ENCODE measurements around the gene DDRGK1.

DDRGK1 gene

GRCh38 chr20:3177746-3178485, 26.6 kb downstream of the DDRGK1 start:
- H3K27me3 Mint-ChIP-seq (ENCODE audit: low read depth, poor library complexity), result no peaks in the 10 kb centered on the region
- peaks cover 17% of the 10 kb centered on the region for H3K4me1 Mint-ChIP-seq

GRCh38 chr20:3175270-3175669, 29.2 kb downstream of the DDRGK1 start:
- peak overlapping the region; percentile 6 for H3K27ac Mint-ChIP-seq
- H3K36me3 Mint-ChIP-seq (ENCODE audit: low read depth), result peaks cover 4% of the 10 kb centered on the region
- H3K9me3 Mint-ChIP-seq, result no peaks in the 10 kb centered on the region
- no peak for TF ChIP-seq CTCF (IDR thresholded peaks at IDR 0.05)
- H3K4me3 Mint-ChIP-seq, result peak overlapping the region; percentile 91
- no peak for DNase-seq
- H3K27me3 Mint-ChIP-seq (ENCODE audit: low read depth, poor library complexity), result peaks cover 23% of the 10 kb centered on the region
- peaks cover 27% of the 10 kb centered on the region for H3K4me1 Mint-ChIP-seq

More at GRCh38 chr20:3177746-3178485, 26.6 kb downstream of the DDRGK1 start:
- no peak for DNase-seq
- no peak overlapping the region for H3K4me3 Mint-ChIP-seq
- peaks cover 11% of the 10 kb centered on the region for H3K36me3 Mint-ChIP-seq (ENCODE audit: low read depth)
- no peaks in the 10 kb centered on the region for H3K9me3 Mint-ChIP-seq
- H3K27ac Mint-ChIP-seq, result peak overlapping the region; percentile 80
- no peak for TF ChIP-seq CTCF (IDR thresholded peaks at IDR 0.05)

- Mint-ChIP-seq H3K9me3 (no peaks in the 10 kb centered on the region), H3K36me3 (ENCODE audit: low read depth) (no peaks in the 10 kb centered on the region), H3K4me1 (peaks cover 27% of the 10 kb centered on the region), H3K27ac (no peak overlapping the region), H3K4me3 (peak overlapping the region; percentile 91), H3K27me3 (ENCODE audit: low read depth, poor library complexity) (peaks cover 29% of the 10 kb centered on the region)
- DNase-seq, result no peak
- TF ChIP-seq CTCF (IDR thresholded peaks at IDR 0.05), result no peak
Observed at GRCh38 chr20:3174442-3175261, 29.8 kb downstream of the DDRGK1 start.

- Mint-ChIP-seq H3K27me3 (ENCODE audit: low read depth, poor library complexity) (peaks cover 37% of the 10 kb centered on the region), H3K4me3 (peak overlapping the region; percentile 91), H3K36me3 (ENCODE audit: low read depth) (no peaks in the 10 kb centered on the region), H3K9me3 (no peaks in the 10 kb centered on the region), H3K27ac (peak overlapping the region; percentile 98), H3K4me1 (peaks cover 28% of the 10 kb centered on the region)
- peak; percentile 98 for DNase-seq
- peak; percentile 17 for TF ChIP-seq CTCF (IDR thresholded peaks at IDR 0.05)
Observed at GRCh38 chr20:3173610-3174441, 30.7 kb downstream of the DDRGK1 start.

GRCh38 chr20:3172933-3173609, 31.4 kb downstream of the DDRGK1 start, which contains the start of gene LZTS3:
Gene LZTS3, minus strand, starts transcription at chr20:3173549. Its CDS starts 6,386 bp downstream, at chr20:3167163.
- H3K27me3 Mint-ChIP-seq (ENCODE audit: low read depth, poor library complexity), result peaks cover 43% of the 10 kb centered on the region
- no peaks in the 10 kb centered on the region for H3K9me3 Mint-ChIP-seq
- peaks cover 33% of the 10 kb centered on the region for H3K4me1 Mint-ChIP-seq
- H3K27ac Mint-ChIP-seq, result peak within 1 kb of the TSS; percentile 98
- peak; percentile 82 for DNase-seq
- H3K4me3 Mint-ChIP-seq, result peak within 1 kb of the TSS; percentile 91
- no peak for TF ChIP-seq CTCF (IDR thresholded peaks at IDR 0.05)
- no peaks in the 10 kb centered on the region for H3K36me3 Mint-ChIP-seq (ENCODE audit: low read depth)

Data from nephron progenitor cell (in vitro differentiated cells).